ENCODE data around the gene NECTIN1.

The NECTIN1 gene

GRCh38 chr11:119752946-119753345, 23.9 kb upstream of the NECTIN1 start:
- no peak overlapping the region for H3K4me3 ChIP-seq (ENCODE audit: low read depth, low read length)
- CTCF ChIA-PET = interaction anchor here (0.7 to 1.0 kb wide), 3 partner anchors 11 to 50 kb away, joined by 3 read pairs; partner anchors contain the start of gene NECTIN1
- POLR2A ChIA-PET = no interaction called here
- DNase-seq (ENCODE audit: low read depth, low spot score) = no peak
- no peak for TF ChIP-seq CTCF (IDR thresholded peaks at IDR 0.05; ENCODE audit: insufficient read depth, low read length, missing control alignments)

- CTCF ChIA-PET = interaction anchor here (0.7 to 1.0 kb wide), 3 partner anchors 12 to 50 kb away, joined by 3 read pairs; partner anchors contain the start of gene NECTIN1
- H3K4me3 ChIP-seq (ENCODE audit: low read depth, low read length) = no peak overlapping the region
- TF ChIP-seq CTCF (IDR thresholded peaks at IDR 0.05; ENCODE audit: insufficient read depth, low read length, missing control alignments) = no peak
- POLR2A ChIA-PET = interaction anchor here (0.6 kb wide), 1 partner anchor 498 kb away, joined by 5 read pairs; no protein-coding TSS in a partner anchor
- no peak for DNase-seq (ENCODE audit: low read depth, low spot score)
Observed at GRCh38 chr11:119752345-119752871, 23.4 kb upstream of the NECTIN1 start.

- no peak for DNase-seq (ENCODE audit: low read depth, low spot score)
- TF ChIP-seq CTCF (IDR thresholded peaks at IDR 0.05; ENCODE audit: insufficient read depth, low read length, missing control alignments) = no peak
- CTCF ChIA-PET = interaction anchor here (0.8 to 4.0 kb wide), 4 partner anchors 10 to 21 kb away, joined by 3 to 22 read pairs (median 3); partner anchors contain the start of gene NECTIN1
- H3K4me3 ChIP-seq (ENCODE audit: low read depth, low read length) = no peak overlapping the region
- POLR2A ChIA-PET = no interaction called here
Observed at GRCh38 chr11:119750056-119750455, 21.1 kb upstream of the NECTIN1 start.

- POLR2A ChIA-PET = no interaction called here
- no peak overlapping the region for H3K4me3 ChIP-seq (ENCODE audit: low read depth, low read length)
- CTCF ChIA-PET = interaction anchor here (1.2 to 4.0 kb wide), 2 partner anchors 10 to 20 kb away, joined by 3 to 22 read pairs; partner anchors contain the start of gene NECTIN1
- TF ChIP-seq CTCF (IDR thresholded peaks at IDR 0.05; ENCODE audit: insufficient read depth, low read length, missing control alignments) = no peak
- DNase-seq (ENCODE audit: low read depth, low spot score) = no peak
Observed at GRCh38 chr11:119749006-119749565, 20.1 kb upstream of the NECTIN1 start.

GRCh38 chr11:119747868-119748660, 19.1 kb upstream of the NECTIN1 start:
- POLR2A ChIA-PET = no interaction called here
- TF ChIP-seq CTCF (IDR thresholded peaks at IDR 0.05; ENCODE audit: insufficient read depth, low read length, missing control alignments) = no peak
- CTCF ChIA-PET = interaction anchor here (0.9 to 4.0 kb wide), 3 partner anchors 19 to 360 kb away, joined by 3 to 22 read pairs (median 6); partner anchors contain the start of gene NECTIN1
- H3K4me3 ChIP-seq (ENCODE audit: low read depth, low read length) = no peak overlapping the region
- no peak for DNase-seq (ENCODE audit: low read depth, low spot score)
